C1 segment of cervical spinal cord (tissue), 14 donors: ENCODE measurements around the gene ZNF525.
A peak's percentile ranks its signal among the peaks of the same experiment; 100 is the strongest.
"Not testable (repeated sequence)": the region's sequence is repeated elsewhere in the genome, so short reads cannot be mapped to it uniquely, and the experiment has no call there.

Source experiments
- DNase-seq, 14 donors: peaks; one replicate each; lab custom pipeline; 2025; lab: John Stamatoyannopoulos, UW

ZNF525 gene

GRCh38 chr19:53395840-53396524 lies 30.5 kb downstream of the ZNF525 start:
- not testable (repeated sequence) for DNase-seq

DNA sequence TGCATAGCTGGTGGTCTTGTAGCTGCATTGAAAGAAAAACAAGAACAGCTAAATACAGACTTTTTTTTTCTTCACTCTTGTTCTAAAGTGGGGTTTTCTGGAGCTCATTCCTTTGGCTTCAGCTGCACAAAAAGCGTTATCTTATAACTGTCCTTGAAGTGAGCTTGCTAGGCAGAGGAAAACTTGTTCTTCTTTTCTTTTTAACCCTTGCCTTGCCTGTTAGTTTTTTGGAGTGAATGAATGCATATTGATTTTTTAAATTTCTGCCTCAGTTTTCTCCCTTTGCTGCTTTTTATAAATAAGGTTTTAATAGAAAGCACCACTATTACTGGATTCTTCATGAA lies 31.0 kb downstream of the ZNF525 start:
- no peak for DNase-seq

- not testable (repeated sequence) for DNase-seq
Measured at GRCh38 chr19:53397918-53398317, 32.4 kb downstream of the ZNF525 start.

DNA sequence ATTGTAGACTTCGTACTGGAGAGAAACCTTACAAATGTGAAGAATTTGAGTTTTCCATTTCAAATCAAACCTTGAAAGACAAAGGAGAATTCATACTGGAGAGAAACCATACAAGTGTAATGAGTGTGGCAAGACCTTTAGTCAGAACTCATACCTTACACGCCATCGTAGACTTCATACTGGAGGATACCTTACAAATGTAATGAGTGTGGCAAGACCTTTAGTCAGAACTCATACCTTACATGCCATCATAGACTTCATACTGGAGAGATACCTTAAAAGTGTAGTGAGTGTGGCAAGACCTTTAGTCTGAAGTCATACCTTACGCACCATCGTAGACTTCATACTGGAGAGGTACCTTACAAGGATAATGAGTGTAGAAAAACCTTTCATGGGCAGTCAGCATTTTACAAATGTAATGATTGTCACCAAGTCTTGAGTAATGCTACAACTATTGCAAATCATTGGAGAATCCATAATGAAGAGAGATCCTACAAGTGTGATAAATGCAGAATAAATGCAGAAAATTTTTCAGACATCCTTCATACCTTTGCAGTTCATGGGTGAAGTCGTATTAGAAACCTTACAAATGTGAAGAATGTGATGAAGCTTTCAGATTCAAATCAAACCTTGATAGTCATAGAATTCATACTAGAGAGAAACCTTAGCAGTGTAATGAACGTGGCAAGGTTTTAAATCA lies 44.1 kb downstream of the ZNF525 start:
- no peak for DNase-seq

GRCh38 chr19:53420520-53421315 lies 55.2 kb downstream of the ZNF525 start:
- DNase-seq: not testable (repeated sequence)

- DNase-seq: no peak
Measured at GRCh38 chr19:53422551-53422950, 57.0 kb downstream of the ZNF525 start.

DNA sequence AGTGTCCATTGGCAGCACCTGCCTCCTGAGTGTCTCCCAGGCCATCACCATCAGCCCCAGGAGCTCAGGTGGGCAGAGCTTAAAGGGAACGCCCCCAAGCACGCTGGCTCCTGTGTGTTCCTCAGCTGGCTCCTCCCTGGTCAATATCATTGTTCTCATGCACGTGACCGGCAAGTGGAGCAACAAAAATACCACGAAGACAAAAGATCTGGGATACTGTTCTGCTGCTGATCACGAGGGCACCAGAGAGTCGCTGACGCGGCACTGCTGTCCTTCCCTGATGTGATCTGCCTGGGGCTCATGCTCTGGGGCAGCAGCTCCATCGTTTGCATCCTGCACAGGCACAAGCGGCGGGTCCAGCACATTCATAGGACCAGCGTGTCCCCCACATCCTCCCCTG lies 57.6 kb downstream of the ZNF525 start:
- not testable (repeated sequence) for DNase-seq

GRCh38 chr19:53423680-53424079 lies 58.2 kb downstream of the ZNF525 start:
- DNase-seq: peak in 2 of 14 donors; percentile 0 to 15

DNA sequence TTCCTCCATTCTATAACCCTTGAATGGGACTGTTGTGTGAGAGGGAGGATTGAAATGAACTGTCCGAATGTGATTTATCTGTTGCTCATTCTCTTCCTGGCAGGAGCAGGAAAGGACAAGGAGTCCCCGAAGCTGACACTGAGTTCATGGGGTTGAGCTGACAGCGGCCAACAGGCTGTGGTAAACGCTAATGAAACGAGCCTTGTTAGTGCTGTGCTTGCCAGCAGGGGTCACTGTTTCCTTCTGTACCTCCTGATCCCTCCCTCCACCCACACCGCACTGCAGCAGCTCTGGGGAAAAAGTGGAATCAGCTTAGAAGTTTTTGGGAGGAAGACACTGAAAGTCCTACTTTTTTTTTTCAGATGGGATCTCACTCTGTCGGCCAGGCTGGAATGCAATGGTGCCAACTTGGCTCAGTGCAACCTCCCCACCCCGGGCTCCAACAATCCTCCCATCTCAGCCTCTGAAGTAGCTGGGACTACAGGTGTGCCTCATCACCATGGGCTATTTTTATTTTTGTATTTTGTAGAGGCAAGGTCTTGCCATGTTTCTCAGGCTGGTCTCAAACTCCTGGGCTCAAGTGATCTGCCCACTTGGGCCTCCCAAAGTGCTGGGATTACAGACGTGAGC lies 59.6 kb downstream of the ZNF525 start:
- peak in 13 of 14 donors; percentile 10 to 70 (median 31) for DNase-seq

GRCh38 chr19:53431399-53432087 lies 66.0 kb downstream of the ZNF525 start, which contains the start of gene ZNF761:
ZNF761 (plus strand) TSS chr19:53431984; CDS start chr19:53447269, 15,285 bp downstream.
- peak; percentile 42 to 92 (median 86) for DNase-seq

DNA sequence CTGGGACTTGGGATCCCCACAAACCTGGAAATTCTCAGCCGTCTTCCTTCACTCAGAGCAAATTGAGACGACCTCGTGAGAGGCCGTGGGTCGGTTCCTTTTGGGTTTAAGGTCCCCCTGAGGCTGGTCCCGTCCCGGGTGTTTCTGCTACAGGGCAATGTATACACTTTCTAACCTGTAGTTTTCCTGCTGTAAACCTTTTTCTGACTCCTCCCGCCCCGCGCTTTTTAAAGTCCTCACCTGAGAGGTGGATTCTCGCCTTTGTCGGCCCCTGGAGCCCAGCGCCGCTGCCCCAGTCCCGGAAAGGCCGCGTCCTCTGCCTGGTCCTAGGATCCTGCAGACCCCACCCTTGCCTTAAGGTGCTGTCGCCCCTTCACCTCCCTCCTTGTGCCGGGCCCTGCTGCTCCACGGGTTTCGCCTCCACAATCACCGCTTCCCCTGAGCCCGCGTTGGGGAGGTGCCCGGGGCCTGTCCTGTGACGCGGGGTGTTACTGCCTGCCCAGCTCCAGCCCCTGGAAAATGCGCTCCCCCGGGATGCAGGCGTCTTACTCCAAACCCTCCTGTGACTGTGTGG lies 66.7 kb downstream of the ZNF525 start:
- peak in 5 of 14 donors; percentile 0 to 39 (median 4) for DNase-seq
